ENCODE results near the gene SH2D4B. TPM values are rescaled to one million over a fixed set of nuclear protein-coding genes. Genes with fewer than 3 reads are reported as not detected.

The SH2D4B gene
- total RNA-seq, 2 donors from 2014 or later: 0.92 TPM; not detected in 1

GRCh38 chr10:80561950-80562349 lies 24.2 kb downstream of the SH2D4B start:
- DNase-seq (ENCODE audit: low spot score) (no peak), ATAC-seq (ENCODE audit: insufficient number of reproducible peaks, low FRiP score, low read depth) (no peak)
- TF ChIP-seq CTCF (IDR thresholded peaks at IDR 0.05): no peak
- Histone ChIP-seq H3K4me1 (ENCODE audit: control insufficient read depth in 1 of 2, low read depth in 2 of 2) (no peaks in the 10 kb centered on the region), H3K27ac (no peak overlapping the region), H3K27me3 (replicated peaks; ENCODE audit: insufficient read depth) (no peaks in the 10 kb centered on the region), H3K36me3 (no peaks in the 10 kb centered on the region), H3K9me3 (no peaks in the 10 kb centered on the region), H3K4me3 (no peak overlapping the region)

- H3K27me3 ChIP-seq (replicated peaks; ENCODE audit: insufficient read depth): no peaks in the 10 kb centered on the region
These were observed 29.6 kb downstream of the SH2D4B start for GRCh38 chr10:80567292-80567691.

GRCh38 chr10:80569131-80569895 lies 31.6 kb downstream of the SH2D4B start:
- H3K36me3 ChIP-seq: no peaks in the 10 kb centered on the region
- TF ChIP-seq CTCF (IDR thresholded peaks at IDR 0.05): no peak
- ATAC-seq (ENCODE audit: insufficient number of reproducible peaks, low FRiP score, low read depth) (no peak), DNase-seq (ENCODE audit: low spot score) (no peak)
- no peak overlapping the region for H3K27ac ChIP-seq
- no peaks in the 10 kb centered on the region for H3K27me3 ChIP-seq (replicated peaks; ENCODE audit: insufficient read depth)
- H3K4me3 ChIP-seq: no peak overlapping the region
- no peaks in the 10 kb centered on the region for H3K9me3 ChIP-seq
- no peaks in the 10 kb centered on the region for H3K4me1 ChIP-seq (ENCODE audit: control insufficient read depth in 1 of 2, low read depth in 2 of 2)

More at GRCh38 chr10:80567292-80567691, 29.6 kb downstream of the SH2D4B start:
- no peak overlapping the region for H3K4me3 ChIP-seq
- H3K9me3 ChIP-seq: no peaks in the 10 kb centered on the region
- no peaks in the 10 kb centered on the region for H3K36me3 ChIP-seq
- no peaks in the 10 kb centered on the region for H3K4me1 ChIP-seq (ENCODE audit: control insufficient read depth in 1 of 2, low read depth in 2 of 2)
- no peak for ATAC-seq (ENCODE audit: insufficient number of reproducible peaks, low FRiP score, low read depth)
- no peak overlapping the region for H3K27ac ChIP-seq
- DNase-seq (ENCODE audit: low spot score): no peak
- no peak for TF ChIP-seq CTCF (IDR thresholded peaks at IDR 0.05)

- Histone ChIP-seq H3K4me3 (no peak overlapping the region), H3K9me3 (no peaks in the 10 kb centered on the region), H3K27ac (no peak overlapping the region), H3K36me3 (no peaks in the 10 kb centered on the region), H3K4me1 (ENCODE audit: control insufficient read depth in 1 of 2, low read depth in 2 of 2) (no peaks in the 10 kb centered on the region), H3K27me3 (replicated peaks; ENCODE audit: insufficient read depth) (no peaks in the 10 kb centered on the region)
- ATAC-seq (ENCODE audit: insufficient number of reproducible peaks, low FRiP score, low read depth) (no peak), DNase-seq (ENCODE audit: low spot score) (no peak)
- TF ChIP-seq CTCF (IDR thresholded peaks at IDR 0.05): no peak
These were observed 33.6 kb downstream of the SH2D4B start for GRCh38 chr10:80571352-80571751.

- TF ChIP-seq CTCF (IDR thresholded peaks at IDR 0.05): no peak
- H3K27ac ChIP-seq: no peak overlapping the region
- no peak overlapping the region for H3K4me3 ChIP-seq
- DNase-seq (ENCODE audit: low spot score) (no peak), ATAC-seq (ENCODE audit: insufficient number of reproducible peaks, low FRiP score, low read depth) (no peak)
- no peaks in the 10 kb centered on the region for H3K9me3 ChIP-seq
- H3K27me3 ChIP-seq (replicated peaks; ENCODE audit: insufficient read depth): no peaks in the 10 kb centered on the region
- H3K4me1 ChIP-seq (ENCODE audit: control insufficient read depth in 1 of 2, low read depth in 2 of 2): no peaks in the 10 kb centered on the region
- H3K36me3 ChIP-seq: no peaks in the 10 kb centered on the region
These were observed 41.6 kb downstream of the SH2D4B start for GRCh38 chr10:80579181-80579763.
